A549 treated with AZD2906 at 1 μM for 4 hours (cell line): ENCODE measurements around the gene C15orf62. TPM values are rescaled to one million over a fixed set of nuclear protein-coding genes. Genes with fewer than 3 reads are reported as not detected.

Source experiments
- total RNA-seq: library from RNA; stranded (reverse); fragments of 200-300 nt; extraction: Qiagen RNA extraction; gene quantifications from 5 replicates; pipeline ENCODE4 v1.2.3, GENCODE V29; 2022

Gene C15orf62
- total RNA-seq = 0.03 to 0.06 TPM (median 0.04 TPM) in 4 of 5 replicates, not detected in the other

GRCh38 chr15:40769274-40770146, at the start of gene C15orf62:
TSS of gene C15orf62 (plus strand) at chr15:40769980. CDS start at chr15:40770496, 516 bp downstream.

GRCh38 chr15:40754883-40755811, 14.6 kb upstream of the C15orf62 start, which contains the start of gene RMDN3:
TSS of gene RMDN3 (minus strand) at chr15:40755254. CDS start at chr15:40754783, 471 bp downstream.

GRCh38 chr15:40763801-40764628, 5.8 kb upstream of the C15orf62 start, which contains the start of gene GCHFR:
TSS of gene GCHFR (plus strand) at chr15:40764068. CDS start at chr15:40764181, 113 bp downstream.

GRCh38 chr15:40807028-40807887, 37.5 kb downstream of the C15orf62 start, which contains the start of the genes DNAJC17 and ZFYVE19:
TSS of gene DNAJC17 (minus strand) at chr15:40807473. CDS start at chr15:40807446, 27 bp downstream.
TSS of gene ZFYVE19 (plus strand) at chr15:40807089. CDS start at chr15:40807590, 501 bp downstream.

Other genes with a start within 250 kb of the C15orf62 start
- 11.0 to 22.3 TPM (median 13.3 TPM) in 5 replicates for gene CCDC32, start 204.9 kb upstream of the C15orf62 start, total RNA-seq
- gene RPUSD2, start 200.7 kb upstream of the C15orf62 start, total RNA-seq = 12.8 to 17.5 TPM (median 15.8 TPM) in 5 replicates
- gene KNL1, start 175.7 kb upstream of the C15orf62 start, total RNA-seq = 5.3 to 8.2 TPM (median 6.1 TPM) in 5 replicates
- 17.9 to 21.0 TPM (median 20.6 TPM) in 5 replicates for gene RAD51, start 74.8 kb upstream of the C15orf62 start, total RNA-seq
- gene RMDN3, start 14.7 kb upstream of the C15orf62 start, total RNA-seq = 20.7 to 22.6 TPM (median 21.8 TPM) in 5 replicates
- 7.1 to 9.5 TPM (median 8.3 TPM) in 5 replicates for gene GCHFR, start 5.9 kb upstream of the C15orf62 start, total RNA-seq
- gene ZFYVE19, start 37.1 kb downstream of the C15orf62 start, total RNA-seq = 15.4 to 18.5 TPM (median 17.0 TPM) in 5 replicates
- 19.6 to 25.2 TPM (median 23.2 TPM) in 5 replicates for gene DNAJC17, start 37.5 kb downstream of the C15orf62 start, total RNA-seq
- 0.14 to 0.21 TPM (median 0.17 TPM) in 3 of 5 replicates, not detected in the others for gene PPP1R14D, start 58.7 kb downstream of the C15orf62 start, total RNA-seq
- gene SPINT1, start 74.1 kb downstream of the C15orf62 start, total RNA-seq = 0.55 to 1.1 TPM (median 0.73 TPM) in 5 replicates
- gene RHOV, start 104.3 kb downstream of the C15orf62 start, total RNA-seq = 2.9 to 4.4 TPM (median 3.7 TPM) in 5 replicates
- 21.3 to 23.1 TPM (median 22.5 TPM) in 5 replicates for gene VPS18, start 124.5 kb downstream of the C15orf62 start, total RNA-seq
- 2.0 to 2.9 TPM (median 2.5 TPM) in 5 replicates for gene DLL4, start 159.4 kb downstream of the C15orf62 start, total RNA-seq
- gene CHAC1, start 183.5 kb downstream of the C15orf62 start, total RNA-seq = 5.7 to 14.5 TPM (median 9.2 TPM) in 5 replicates